Fibroblast of lung (primary cell): ENCODE measurements around the gene CDK6.

ENCODE experiments used
- EZH2 ChIP-seq: IDR thresholded peaks from 2 replicates; pipeline ENCODE4 v1.5.1; 2012; ENCODE audit warnings: low read length, control low read depth, mild to moderate bottlenecking; ENCODE audit errors: missing control alignments
- TF ChIP-seq, protein P1 (sequence below), 2 donors: IDR thresholded peaks in 1 of 2; conservative IDR thresholded peaks in 1 of 2; 1 replicate in 1 of 2; 2 replicates in 1 of 2; pipeline ENCODE4 v1.5.1; 2011 to 2012; ENCODE audit warnings: low read length in 2 of 2, control low read depth in 1 of 2, inconsistent platforms in 1 of 2, low read depth in 1 of 2, mild to moderate bottlenecking in 1 of 2

DNA sequence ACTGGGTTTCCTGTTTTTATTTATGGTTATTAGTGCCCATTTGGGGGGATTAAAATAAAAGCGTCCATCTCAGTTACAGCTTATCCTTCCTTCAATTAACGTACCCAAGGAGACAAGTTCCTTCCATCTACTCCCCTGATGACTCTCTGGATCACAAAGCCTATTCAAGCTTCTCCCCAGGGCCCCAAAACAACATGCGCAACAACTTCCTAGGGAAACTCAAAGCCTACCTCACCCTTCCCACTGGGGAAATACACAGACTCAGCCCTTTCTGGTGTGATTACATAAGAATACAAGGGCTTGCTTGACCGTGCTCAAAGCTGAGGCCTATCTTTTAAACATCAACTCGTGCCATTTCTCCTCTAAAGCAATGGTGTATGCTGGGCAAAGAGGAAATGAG, 112.4 kb downstream of the CDK6 start:
- TF ChIP-seq, protein P1, sequence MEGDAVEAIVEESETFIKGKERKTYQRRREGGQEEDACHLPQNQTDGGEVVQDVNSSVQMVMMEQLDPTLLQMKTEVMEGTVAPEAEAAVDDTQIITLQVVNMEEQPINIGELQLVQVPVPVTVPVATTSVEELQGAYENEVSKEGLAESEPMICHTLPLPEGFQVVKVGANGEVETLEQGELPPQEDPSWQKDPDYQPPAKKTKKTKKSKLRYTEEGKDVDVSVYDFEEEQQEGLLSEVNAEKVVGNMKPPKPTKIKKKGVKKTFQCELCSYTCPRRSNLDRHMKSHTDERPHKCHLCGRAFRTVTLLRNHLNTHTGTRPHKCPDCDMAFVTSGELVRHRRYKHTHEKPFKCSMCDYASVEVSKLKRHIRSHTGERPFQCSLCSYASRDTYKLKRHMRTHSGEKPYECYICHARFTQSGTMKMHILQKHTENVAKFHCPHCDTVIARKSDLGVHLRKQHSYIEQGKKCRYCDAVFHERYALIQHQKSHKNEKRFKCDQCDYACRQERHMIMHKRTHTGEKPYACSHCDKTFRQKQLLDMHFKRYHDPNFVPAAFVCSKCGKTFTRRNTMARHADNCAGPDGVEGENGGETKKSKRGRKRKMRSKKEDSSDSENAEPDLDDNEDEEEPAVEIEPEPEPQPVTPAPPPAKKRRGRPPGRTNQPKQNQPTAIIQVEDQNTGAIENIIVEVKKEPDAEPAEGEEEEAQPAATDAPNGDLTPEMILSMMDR (conservative IDR thresholded peaks at IDR 0.05 in 1 of 2, IDR thresholded peaks at IDR 0.05 in 1 of 2; ENCODE audit: low read depth in 1 of 2, low read length in 2 of 2) = no peak
- TF ChIP-seq EZH2 = no peak
